Measurements from ENCODE around the gene AFG3L2.

DNA sequence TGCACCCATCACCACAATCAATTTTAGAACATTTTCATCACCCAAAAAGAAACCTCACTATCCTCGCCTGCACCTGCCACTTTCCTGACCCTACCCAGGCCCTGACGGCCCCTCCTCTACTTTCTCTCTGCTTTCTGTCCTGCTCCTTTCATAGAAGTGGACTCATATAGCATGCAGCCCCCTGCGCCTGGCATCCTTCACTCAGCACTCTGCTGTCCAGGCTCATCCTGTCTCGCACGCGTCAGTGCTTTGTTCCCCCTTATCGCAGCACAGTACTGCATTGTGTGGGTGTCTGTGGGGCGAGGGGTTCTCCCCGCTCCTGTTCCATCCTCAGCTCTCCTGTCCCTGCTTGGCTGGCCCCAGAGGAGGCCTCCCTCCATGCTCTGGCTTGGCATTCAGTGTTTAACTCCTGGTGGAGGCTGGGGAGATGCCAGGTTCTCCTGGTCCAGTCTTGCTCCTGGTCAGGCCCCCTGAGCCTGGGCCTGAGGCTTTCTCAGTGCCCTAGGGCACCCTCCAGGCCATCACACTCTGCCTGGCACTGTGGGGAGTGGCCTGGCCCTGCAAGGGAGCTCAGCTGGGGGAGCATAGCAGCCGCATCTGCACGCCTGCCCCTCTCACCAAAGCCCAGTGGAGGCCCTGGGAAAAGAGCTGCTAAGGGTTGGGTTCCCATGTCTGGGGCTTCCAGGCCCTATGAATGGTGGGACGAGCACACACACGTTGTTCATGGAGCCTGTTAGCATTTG, 75.6 kb downstream of the AFG3L2 start:
- TF ChIP-seq, protein P1, sequence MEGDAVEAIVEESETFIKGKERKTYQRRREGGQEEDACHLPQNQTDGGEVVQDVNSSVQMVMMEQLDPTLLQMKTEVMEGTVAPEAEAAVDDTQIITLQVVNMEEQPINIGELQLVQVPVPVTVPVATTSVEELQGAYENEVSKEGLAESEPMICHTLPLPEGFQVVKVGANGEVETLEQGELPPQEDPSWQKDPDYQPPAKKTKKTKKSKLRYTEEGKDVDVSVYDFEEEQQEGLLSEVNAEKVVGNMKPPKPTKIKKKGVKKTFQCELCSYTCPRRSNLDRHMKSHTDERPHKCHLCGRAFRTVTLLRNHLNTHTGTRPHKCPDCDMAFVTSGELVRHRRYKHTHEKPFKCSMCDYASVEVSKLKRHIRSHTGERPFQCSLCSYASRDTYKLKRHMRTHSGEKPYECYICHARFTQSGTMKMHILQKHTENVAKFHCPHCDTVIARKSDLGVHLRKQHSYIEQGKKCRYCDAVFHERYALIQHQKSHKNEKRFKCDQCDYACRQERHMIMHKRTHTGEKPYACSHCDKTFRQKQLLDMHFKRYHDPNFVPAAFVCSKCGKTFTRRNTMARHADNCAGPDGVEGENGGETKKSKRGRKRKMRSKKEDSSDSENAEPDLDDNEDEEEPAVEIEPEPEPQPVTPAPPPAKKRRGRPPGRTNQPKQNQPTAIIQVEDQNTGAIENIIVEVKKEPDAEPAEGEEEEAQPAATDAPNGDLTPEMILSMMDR (IDR thresholded peaks at IDR 0.05): no peak
- TF ChIP-seq POLR2A (IDR thresholded peaks at IDR 0.05): no peak

Data from prostate gland (tissue), 2 donors.